GM18502 (cell line): ENCODE data around the gene ANTXR1.
"Not testable (repeated sequence)": the region's sequence is repeated elsewhere in the genome, so short reads cannot be mapped to it uniquely, and the experiment has no call there.

Experiments used
- ATAC-seq: cut with Tn5 transposase; IDR thresholded peaks from one replicate; pipeline ENCODE4 v1.9.1; 2021; ENCODE audit warnings: mild to moderate bottlenecking; ENCODE audit not compliant: unreplicated experiment, poor library complexity

The ANTXR1 gene

GRCh38 chr2:69221512-69221911 lies 208.5 kb downstream of the ANTXR1 start:
- no peak for ATAC-seq

GRCh38 chr2:69221960-69222751 lies 209.2 kb downstream of the ANTXR1 start:
- no peak for ATAC-seq

- ATAC-seq = no peak
These were observed 210.1 kb downstream of the ANTXR1 start for GRCh38 chr2:69222953-69223658.

- no peak for ATAC-seq
These were observed 211.0 kb downstream of the ANTXR1 start for GRCh38 chr2:69223759-69224511.

- ATAC-seq = no peak
These were observed 211.5 kb downstream of the ANTXR1 start for GRCh38 chr2:69224512-69224837.

- no peak for ATAC-seq
These were observed 213.0 kb downstream of the ANTXR1 start for GRCh38 chr2:69225933-69226332.

- ATAC-seq = no peak
These were observed 213.9 kb downstream of the ANTXR1 start for GRCh38 chr2:69226903-69227302.

GRCh38 chr2:69227716-69228115 lies 214.7 kb downstream of the ANTXR1 start:
- no peak for ATAC-seq

GRCh38 chr2:69230946-69231345 lies 218.0 kb downstream of the ANTXR1 start:
- not testable (repeated sequence) for ATAC-seq

- no peak for ATAC-seq
These were observed 218.8 kb downstream of the ANTXR1 start for GRCh38 chr2:69231612-69232277.

GRCh38 chr2:69235835-69236234 lies 222.9 kb downstream of the ANTXR1 start:
- not testable (repeated sequence) for ATAC-seq

- no peak for ATAC-seq
These were observed 224.2 kb downstream of the ANTXR1 start for GRCh38 chr2:69237070-69237670.

GRCh38 chr2:69238449-69239031 lies 225.6 kb downstream of the ANTXR1 start:
- ATAC-seq = no peak

GRCh38 chr2:69241093-69241492 lies 228.1 kb downstream of the ANTXR1 start:
- no peak for ATAC-seq

- ATAC-seq = no peak
These were observed 228.9 kb downstream of the ANTXR1 start for GRCh38 chr2:69241664-69242514.

- ATAC-seq = no peak
These were observed 229.7 kb downstream of the ANTXR1 start for GRCh38 chr2:69242651-69243051.

GRCh38 chr2:69243652-69244051 lies 230.7 kb downstream of the ANTXR1 start:
- no peak for ATAC-seq

GRCh38 chr2:69244882-69245281 lies 231.9 kb downstream of the ANTXR1 start:
- ATAC-seq = no peak

- ATAC-seq = no peak
These were observed 234.6 kb downstream of the ANTXR1 start for GRCh38 chr2:69247583-69247982.
